Erythroblast (primary cell): Measurements from ENCODE around the gene PAFAH1B1.
"Not testable (repeated sequence)": the region's sequence is repeated elsewhere in the genome, so short reads cannot be mapped to it uniquely, and the experiment has no call there.

Experiments used
- DNase-seq, 2 experiments: peaks; one replicate each; lab custom pipeline; 2025; lab: John Stamatoyannopoulos, UW
- GATA1 ChIP-seq: IDR thresholded peaks from 2 replicates; pipeline ENCODE4 v1.6.1; 2011; ENCODE audit warnings: low read depth, mild to moderate bottlenecking, control low read depth, low read length, moderate library complexity
- POLR2A ChIP-seq: IDR thresholded peaks from 2 replicates; pipeline ENCODE4 v1.6.1; 2011; ENCODE audit warnings: mild to moderate bottlenecking, low read length

The PAFAH1B1 gene

GRCh38 chr17:2592971-2593820 lies at the start of gene PAFAH1B1:
Gene PAFAH1B1 (plus strand): TSS chr17:2593654. CDS start chr17:2638289, 44,635 bp downstream.
- peak; percentile 95 to 98 for DNase-seq
- peak; percentile 69 for TF ChIP-seq POLR2A
- TF ChIP-seq GATA1: no peak

GRCh38 chr17:2545393-2545792 lies 48.1 kb upstream of the PAFAH1B1 start:
- TF ChIP-seq GATA1 (no peak), POLR2A (no peak)
- no peak for DNase-seq

GRCh38 chr17:2547176-2547575 lies 46.3 kb upstream of the PAFAH1B1 start:
- no peak for DNase-seq
- TF ChIP-seq POLR2A (no peak), GATA1 (no peak)

- DNase-seq: not testable (repeated sequence)
Observed at GRCh38 chr17:2548026-2548425, 45.4 kb upstream of the PAFAH1B1 start.

GRCh38 chr17:2549392-2550211 lies 43.9 kb upstream of the PAFAH1B1 start:
- TF ChIP-seq GATA1 (no peak), POLR2A (no peak)
- DNase-seq: no peak

- TF ChIP-seq POLR2A (no peak), GATA1 (no peak)
- no peak for DNase-seq
Observed at GRCh38 chr17:2551493-2551892, 42.0 kb upstream of the PAFAH1B1 start.

- no peak for DNase-seq
- TF ChIP-seq POLR2A (no peak), GATA1 (no peak)
Observed at GRCh38 chr17:2551928-2552327, 41.5 kb upstream of the PAFAH1B1 start.

- TF ChIP-seq POLR2A (no peak), GATA1 (no peak)
- no peak for DNase-seq
Observed at GRCh38 chr17:2560658-2561057, 32.8 kb upstream of the PAFAH1B1 start.

GRCh38 chr17:2562162-2562858 lies 31.1 kb upstream of the PAFAH1B1 start:
- no peak for DNase-seq
- TF ChIP-seq GATA1: no peak

- no peak for TF ChIP-seq GATA1
- TF ChIP-seq POLR2A: no peak
- no peak for DNase-seq
Observed at GRCh38 chr17:2563061-2563460, 30.4 kb upstream of the PAFAH1B1 start.

- DNase-seq: no peak
- TF ChIP-seq GATA1 (no peak), POLR2A (no peak)
Observed at GRCh38 chr17:2563543-2563942, 29.9 kb upstream of the PAFAH1B1 start.

GRCh38 chr17:2564877-2565276 lies 28.6 kb upstream of the PAFAH1B1 start:
- no peak for DNase-seq

GRCh38 chr17:2566056-2566455 lies 27.4 kb upstream of the PAFAH1B1 start:
- DNase-seq: no peak
- no peak for TF ChIP-seq POLR2A
- no peak for TF ChIP-seq GATA1

More at GRCh38 chr17:2564877-2565276, 28.6 kb upstream of the PAFAH1B1 start:
- TF ChIP-seq POLR2A (no peak), GATA1 (no peak)
